PC-9 (cell line): ENCODE data around the gene CELF1. TPM values are rescaled to one million over a fixed set of nuclear protein-coding genes. Genes with fewer than 3 reads are reported as not detected.

ENCODE experiments used
- BruUV-seq: library from RNA; stranded (reverse); fragments of 400-500 nt; replicated peaks from 2 replicates; lab custom pipeline; 2021; lab: Mats Ljungman, UMichigan
- CTCF ChIA-PET: fragments of 300-600 bp; sonication (Branson Sonifier 250); formaldehyde crosslinking; loops from one replicate; lab custom pipeline; 2022; ENCODE audit warnings: antibody characterized with exemption; lab: Charles Lee
- POLR2A ChIA-PET: fragments of 300-600 bp; sonication (Branson Sonifier 250); formaldehyde crosslinking; loops from one replicate; lab custom pipeline; 2022; ENCODE audit warnings: antibody characterized with exemption; ENCODE audit not compliant: unreplicated experiment; lab: Charles Lee
- DNase-seq, 2 experiments: peaks; one replicate each; pipeline versions ENCODE4 v3.0.0 to v3.0.0-alpha.2; 2015 to 2022; ENCODE audit warnings: mixed read lengths in 1 of 2
- H2AFZ ChIP-seq: fragments of 200-600 bp; sonication (generic); 2 replicates; pipeline ENCODE4 v1.8.1; 2017; ENCODE audit warnings: antibody characterized with exemption
- H3F3A ChIP-seq: fragments of 200-600 bp; sonication (generic); 2 replicates; pipeline ENCODE4 v1.8.1; 2017; ENCODE audit warnings: antibody characterized with exemption, mild to moderate bottlenecking, low read depth; ENCODE audit not compliant: insufficient read depth
- H3K27ac ChIP-seq: fragments of 200-600 bp; sonication (generic); 2 replicates; pipeline ENCODE4 v1.6.1; 2016; ENCODE audit warnings: mixed run types
- H3K27me3 ChIP-seq: fragments of 200-600 bp; sonication (generic); 2 replicates; pipeline ENCODE4 v1.6.1; 2016; ENCODE audit warnings: low read depth, mixed run types; ENCODE audit not compliant: insufficient read depth
- H3K36me3 ChIP-seq: fragments of 200-600 bp; sonication (generic); 2 replicates; pipeline ENCODE4 v1.6.1; 2016; ENCODE audit warnings: low read depth, mixed run types
- H3K4me1 ChIP-seq: fragments of 200-600 bp; sonication (generic); replicated peaks from 2 replicates; pipeline ENCODE4 v1.6.1; 2016; ENCODE audit warnings: mixed run types; ENCODE audit not compliant: insufficient read depth
- H3K4me2 ChIP-seq: fragments of 200-600 bp; sonication (generic); 2 replicates; pipeline ENCODE4 v1.6.1; 2017; ENCODE audit warnings: mixed run types
- H3K4me3 ChIP-seq: fragments of 200-600 bp; sonication (generic); 2 replicates; pipeline ENCODE4 v1.6.1; 2016; ENCODE audit warnings: mixed run types
- H3K79me2 ChIP-seq: fragments of 200-600 bp; sonication (generic); 2 replicates; pipeline ENCODE4 v1.6.1; 2017; ENCODE audit warnings: low read depth, mixed run types
- H3K9me2 ChIP-seq: fragments of 200-600 bp; sonication (generic); 2 replicates; pipeline ENCODE4 v1.8.1; 2017; ENCODE audit warnings: mild to moderate bottlenecking; ENCODE audit not compliant: insufficient read depth
- H3K9me3 ChIP-seq: fragments of 200-600 bp; sonication (generic); 2 replicates; pipeline ENCODE4 v1.8.1; 2016; ENCODE audit warnings: low read depth; ENCODE audit not compliant: insufficient read depth
- H4K20me1 ChIP-seq: fragments of 200-600 bp; sonication (generic); 2 replicates; pipeline ENCODE4 v1.8.1; 2017; ENCODE audit not compliant: insufficient read depth
- CTCF ChIP-seq: fragments of 200-600 bp; sonication (generic); conservative IDR thresholded peaks from 2 replicates; pipeline ENCODE4 v1.6.1; 2017; ENCODE audit warnings: mixed run types, antibody characterized with exemption, mild to moderate bottlenecking, moderate library complexity
- EZH2 ChIP-seq: fragments of 200-600 bp; sonication (generic); IDR thresholded peaks from 2 replicates; pipeline ENCODE4 v1.8.0; 2017; ENCODE audit warnings: antibody characterized with exemption, low read depth
- intact Hi-C: fragments of 100-400 bp; cut with micrococcal nuclease; formaldehyde crosslinking; loops from one replicate; pipeline ENCODE4 v1.10.0; 2022; ENCODE audit not compliant: unreplicated experiment
- total RNA-seq: library from RNA; stranded (reverse); gene quantifications from 2 replicates; pipeline ENCODE4 v1.2.3, GENCODE V29; 2021

Gene CELF1
- total RNA-seq, 1 experiment from 2014 or later = 165 TPM

DNA sequence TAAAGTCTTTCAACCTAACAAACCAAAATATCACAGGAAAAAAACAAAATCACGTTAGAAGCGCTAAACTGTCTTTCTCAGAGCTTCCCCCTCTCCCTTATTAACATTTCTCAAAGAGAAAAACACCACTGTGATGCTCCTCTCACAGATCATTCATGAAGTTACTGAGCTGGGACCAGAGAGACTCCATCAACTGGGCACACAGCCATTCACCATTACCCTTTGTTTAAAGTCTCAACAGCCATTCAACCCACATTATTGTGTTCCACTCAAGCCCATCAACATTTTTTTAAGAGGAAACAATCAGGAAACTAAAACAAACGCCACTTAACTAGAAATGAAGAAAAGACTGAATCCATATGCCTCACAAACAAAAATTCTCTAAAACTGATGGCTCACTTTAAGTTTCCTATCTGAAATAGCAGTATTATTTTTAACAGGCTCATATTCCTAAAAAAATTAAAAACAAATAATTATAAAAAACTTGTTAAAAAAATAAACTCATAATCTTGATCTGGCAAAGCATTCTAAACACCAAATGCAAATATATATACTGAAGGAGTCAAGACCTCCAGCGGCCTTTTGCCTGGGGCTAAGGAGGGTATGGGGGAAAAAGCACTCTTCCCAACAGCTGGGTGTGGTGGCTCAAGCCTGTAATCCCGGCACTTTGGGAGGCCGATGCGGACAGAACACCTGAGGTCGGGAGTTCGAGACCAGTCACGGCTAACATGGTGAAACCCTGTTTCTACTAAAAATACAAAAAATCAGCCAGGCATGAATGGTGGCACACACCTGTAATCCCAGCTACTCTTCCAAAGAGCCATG, 14.0 kb downstream of the CELF1 start:
- Histone ChIP-seq H4K20me1 (peaks cover 98% of the 10 kb centered on the region), H3F3A (peaks cover 40% of the 10 kb centered on the region), H3K9me3 (no peaks in the 10 kb centered on the region), H3K4me3 (no peak overlapping the region), H3K27me3 (no peaks in the 10 kb centered on the region), H3K9me2 (no peaks in the 10 kb centered on the region), H2AFZ (no peak overlapping the region), H3K36me3 (0 out of 2 replicates have a peak, but pooled peaks cover 5% of the 10 kb centered on the region), H3K79me2 (peaks cover 100% of the 10 kb centered on the region), H3K4me2 (no peak overlapping the region), H3K27ac (peak overlapping the region; percentile 63), H3K4me1 (peaks cover 34% of the 10 kb centered on the region)
- POLR2A ChIA-PET = interaction anchor here (0.7 kb wide), 1 partner anchor 148 kb away, joined by 4 read pairs; no protein-coding TSS in a partner anchor
- intact Hi-C loops = no loop called here
- TF ChIP-seq CTCF (no peak), EZH2 (no peak)
- no TSS peak for BruUV-seq
- DNase-seq = no peak
- CTCF ChIA-PET = interaction anchor here (1.1 kb wide), 1 partner anchor 14 kb away, joined by 3 read pairs; no protein-coding TSS in a partner anchor

DNA sequence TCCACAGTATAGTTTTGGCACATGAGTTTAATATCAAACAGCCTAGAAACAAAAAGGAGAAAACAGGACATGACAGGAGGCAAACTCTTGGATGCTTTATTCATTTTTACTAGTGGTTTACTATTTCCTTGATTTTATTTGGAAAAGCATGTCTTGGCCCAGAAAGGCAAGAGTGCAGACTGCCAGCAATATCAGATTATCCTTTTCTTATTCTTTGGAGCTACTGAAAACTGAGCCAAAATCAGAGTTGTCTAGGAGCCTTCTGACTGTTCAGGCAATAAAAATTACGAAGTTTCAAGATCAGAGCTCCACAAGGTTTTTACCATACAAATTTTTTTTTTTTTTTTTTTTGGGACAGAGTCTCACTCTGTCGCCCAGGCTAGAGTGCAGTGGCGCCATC, 16.0 kb downstream of the CELF1 start:
- H2AFZ ChIP-seq = no peak overlapping the region
- POLR2A ChIA-PET = interaction anchor here (0.7 kb wide), 1 partner anchor 15 kb away, joined by 4 read pairs; no protein-coding TSS in a partner anchor
- no peak for DNase-seq
- H3K9me3 ChIP-seq = no peaks in the 10 kb centered on the region
- H4K20me1 ChIP-seq = peaks cover 98% of the 10 kb centered on the region
- no peak overlapping the region for H3K4me2 ChIP-seq
- peaks cover 100% of the 10 kb centered on the region for H3K79me2 ChIP-seq
- CTCF ChIA-PET = no interaction called here
- intact Hi-C loops = no loop called here
- H3K27me3 ChIP-seq = no peaks in the 10 kb centered on the region
- no peak overlapping the region for H3K4me3 ChIP-seq
- H3K27ac ChIP-seq = no peak overlapping the region
- no TSS peak for BruUV-seq
- no peaks in the 10 kb centered on the region for H3K9me2 ChIP-seq
- peaks cover 42% of the 10 kb centered on the region for H3F3A ChIP-seq
- no peak for TF ChIP-seq CTCF
- no peak for TF ChIP-seq EZH2
- H3K4me1 ChIP-seq = peaks cover 25% of the 10 kb centered on the region
- H3K36me3 ChIP-seq = 0 out of 2 replicates have a peak, but pooled peaks cover 5% of the 10 kb centered on the region

DNA sequence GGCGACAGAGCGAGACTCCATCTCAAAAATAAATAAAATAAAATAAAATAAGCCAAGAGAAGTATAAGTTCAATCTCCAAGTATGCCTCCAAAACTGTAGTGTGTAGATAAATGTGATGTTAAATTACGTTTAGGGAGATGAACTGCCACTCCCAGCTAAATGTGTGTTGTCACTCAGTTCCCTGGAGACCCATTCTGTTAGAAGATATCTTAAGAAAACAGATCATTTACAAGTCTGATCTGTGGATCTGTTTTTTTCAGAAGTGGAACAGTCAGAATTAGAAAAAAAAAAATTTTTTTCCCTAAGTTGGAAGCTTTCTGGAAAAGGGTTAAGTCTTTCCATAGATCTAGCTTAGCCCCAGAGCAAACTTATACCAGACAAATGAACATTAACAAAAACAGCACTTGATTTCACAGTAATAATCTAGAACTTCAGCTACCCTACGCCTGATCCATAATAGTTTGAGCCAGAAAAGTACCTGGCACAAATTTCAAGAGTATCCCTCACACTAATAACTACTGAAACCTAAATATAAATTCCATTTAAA, 18.2 kb downstream of the CELF1 start:
- Histone ChIP-seq H3K9me2 (no peaks in the 10 kb centered on the region), H3K27me3 (no peaks in the 10 kb centered on the region), H3K4me2 (no peak overlapping the region), H3K27ac (no peak overlapping the region), H3K9me3 (no peaks in the 10 kb centered on the region), H4K20me1 (peaks cover 100% of the 10 kb centered on the region), H3F3A (peaks cover 22% of the 10 kb centered on the region; the same call in 1 of the 2 replicates), H3K36me3 (0 out of 2 replicates have a peak, but pooled peaks cover 10% of the 10 kb centered on the region), H3K79me2 (peaks cover 100% of the 10 kb centered on the region), H2AFZ (no peak overlapping the region), H3K4me3 (no peak overlapping the region), H3K4me1 (peaks cover 7% of the 10 kb centered on the region)
- BruUV-seq = no TSS peak
- DNase-seq = no peak
- TF ChIP-seq EZH2 (no peak), CTCF (no peak)
- intact Hi-C loops = no loop called here
- ChIA-PET CTCF (no interaction called here), POLR2A (interaction anchor here (0.8 kb wide), 1 partner anchor 116 kb away, joined by 6 read pairs; no protein-coding TSS in a partner anchor)
